Prostate gland (tissue), 2 donors: ENCODE data around the gene SH2D3C. TPM values are rescaled to one million over a fixed set of nuclear protein-coding genes. Genes with fewer than 3 reads are reported as not detected.

ENCODE experiments used
- DNase-seq: peaks from one replicate; pipeline ENCODE4 v3.0.0-alpha.2; 2019; ENCODE audit warnings: low spot score
- H3K27ac ChIP-seq, 2 donors: fragments of 200-600 bp; sonication (generic); 2 replicates each; pipeline ENCODE4 v1.5.1; 2017 to 2019
- H3K27me3 ChIP-seq: fragments of 200-600 bp; sonication (generic); replicated peaks from 2 replicates; pipeline ENCODE4 v1.5.1; 2019; ENCODE audit not compliant: insufficient read depth
- H3K36me3 ChIP-seq, 2 donors: fragments of 200-600 bp; sonication (generic); 1 replicate in 1 of 2; 2 replicates in 1 of 2; pipeline versions ENCODE4 v1.5.1 to v1.8.1; 2017 to 2019
- H3K4me1 ChIP-seq: fragments of 200-600 bp; sonication (generic); replicated peaks from 2 replicates; pipeline ENCODE4 v1.5.1; 2019
- H3K4me3 ChIP-seq, 2 donors: fragments of 200-600 bp; sonication (generic); 2 replicates each; pipeline ENCODE4 v1.5.1; 2017 to 2019
- H3K9me3 ChIP-seq: fragments of 200-600 bp; sonication (generic); 2 replicates; pipeline ENCODE4 v1.5.1; 2017
- CTCF ChIP-seq, 4 experiments: fragments of 200-600 bp in 2 of 4; fragments of 450-650 bp in 2 of 4; sonication (generic) in 2 of 4; IDR thresholded peaks; 1 replicate in 3 of 4; 2 replicates in 1 of 4; pipeline ENCODE4 v1.5.1; 2016 to 2019; ENCODE audit warnings: antibody characterized with exemption in 4 of 4, mild to moderate bottlenecking in 2 of 4, moderate library complexity in 2 of 4
- POLR2A ChIP-seq: fragments of 450-650 bp; IDR thresholded peaks from one replicate; pipeline ENCODE4 v1.6.1; 2016; ENCODE audit warnings: antibody characterized with exemption, mild to moderate bottlenecking
- POLR2AphosphoS5 ChIP-seq: sonication (generic); formaldehyde crosslinking; IDR thresholded peaks from one replicate; pipeline ENCODE4 v1.6.1; 2017; ENCODE audit warnings: antibody characterized with exemption
- WGBS: methylation state at CpG from one replicate; pipeline ENCODE4 v1.1.5; 2018; 5-methylcytosine and 5-hydroxymethylcytosine counted together
- intact Hi-C: fragments of 100-400 bp; cut with DNase I; formaldehyde crosslinking; loops from one replicate; pipeline ENCODE4 v1.14.2; 2022
- total RNA-seq, 2 donors: library from RNA; depleted of rRNA; stranded (reverse); fragments of >200 nt; gene quantifications; one replicate each; pipeline ENCODE4 v1.1.0, GENCODE V29; 2016

The SH2D3C gene
- total RNA-seq, 2 donors from 2014 or later: 5.5 to 11.4 TPM

- no peaks in the 10 kb centered on the region for H3K36me3 ChIP-seq
- 34% methylated on average over 33 of the region's 33 CpGs for WGBS
- no peak overlapping the region for H3K27ac ChIP-seq
- no peak for DNase-seq
- intact Hi-C loops: no loop called here
- TF ChIP-seq CTCF (IDR thresholded peaks at IDR 0.05): no peak
- no peak for TF ChIP-seq POLR2A
- no peak for TF ChIP-seq POLR2AphosphoS5
- H3K4me1 ChIP-seq: no peaks in the 10 kb centered on the region
- H3K9me3 ChIP-seq: no peaks in the 10 kb centered on the region
- H3K4me3 ChIP-seq: no peak overlapping the region
- no peaks in the 10 kb centered on the region for H3K27me3 ChIP-seq
These were observed 35.9 kb downstream of the SH2D3C start for GRCh38 chr9:127742435-127743088.

- DNase-seq: no peak
- intact Hi-C loops: no loop called here
- H3K27me3 ChIP-seq: no peaks in the 10 kb centered on the region
- no peaks in the 10 kb centered on the region for H3K36me3 ChIP-seq
- H3K27ac ChIP-seq: no peak overlapping the region
- no peak overlapping the region for H3K4me3 ChIP-seq
- no peaks in the 10 kb centered on the region for H3K9me3 ChIP-seq
- 46% methylated on average over 38 of the region's 38 CpGs for WGBS
- TF ChIP-seq POLR2AphosphoS5 (no peak), CTCF (IDR thresholded peaks at IDR 0.05) (no peak), POLR2A (no peak)
- no peaks in the 10 kb centered on the region for H3K4me1 ChIP-seq
These were observed 36.5 kb downstream of the SH2D3C start for GRCh38 chr9:127741831-127742434.

GRCh38 chr9:127739614-127740330 lies 38.7 kb downstream of the SH2D3C start:
- no peaks in the 10 kb centered on the region for H3K36me3 ChIP-seq
- peak overlapping the region; percentile 70 to 72 for H3K27ac ChIP-seq
- DNase-seq: peak; percentile 33
- H3K4me3 ChIP-seq: no peak overlapping the region
- no peaks in the 10 kb centered on the region for H3K27me3 ChIP-seq
- no peaks in the 10 kb centered on the region for H3K4me1 ChIP-seq
- intact Hi-C loops: loop anchor here (5.0 kb wide), 1 partner anchor 138 kb away; the partner anchor contains the start of gene AK1
- WGBS: 52% methylated on average over 18 of the region's 19 CpGs
- TF ChIP-seq POLR2AphosphoS5: no peak
- TF ChIP-seq CTCF (IDR thresholded peaks at IDR 0.05): no peak
- no peak for TF ChIP-seq POLR2A
- H3K9me3 ChIP-seq: no peaks in the 10 kb centered on the region

- no peak for DNase-seq
- intact Hi-C loops: loop anchor here (5.0 kb wide), 1 partner anchor 139 kb away; the partner anchor contains the start of gene AK1
- no peak overlapping the region for H3K4me3 ChIP-seq
- H3K4me1 ChIP-seq: no peaks in the 10 kb centered on the region
- 88% methylated on average over 13 of the region's 13 CpGs for whole genome bisulfite sequencing
- TF ChIP-seq POLR2A (no peak), CTCF (IDR thresholded peaks at IDR 0.05) (no peak), POLR2AphosphoS5 (no peak)
- no peak overlapping the region for H3K27ac ChIP-seq
- no peaks in the 10 kb centered on the region for H3K36me3 ChIP-seq
- H3K27me3 ChIP-seq: no peaks in the 10 kb centered on the region
- no peaks in the 10 kb centered on the region for H3K9me3 ChIP-seq
These were observed 39.8 kb downstream of the SH2D3C start for GRCh38 chr9:127738666-127739065.
